H1 (cell line): ENCODE measurements around the gene THAP9. TPM values are rescaled to one million over a fixed set of nuclear protein-coding genes. Genes with fewer than 3 reads are reported as not detected.

Source experiments
- CTCF ChIA-PET: fragments of 300-600 bp; sonication (Branson Sonifier 250); formaldehyde crosslinking; loops from one replicate; lab custom pipeline; 2021; ENCODE audit not compliant: partially characterized antibody; lab: Charles Lee
- POLR2A ChIA-PET: fragments of 300-600 bp; sonication (Branson Sonifier 250); formaldehyde crosslinking; loops from one replicate; lab custom pipeline; 2021; ENCODE audit warnings: inconsistent platforms; ENCODE audit not compliant: partially characterized antibody; lab: Charles Lee
- DNase-seq, 2 experiments: peaks; one replicate each; pipeline versions ENCODE4 v3.0.0 to v3.0.0-alpha.2; 2010 to 2022; ENCODE audit warnings: low spot score in 2 of 2, low read depth in 1 of 2, mixed read lengths in 1 of 2
- FAIRE-seq: peaks from 2 replicates; lab custom pipeline; 2011; peaks lifted over from hg19 to GRCh38; lab: Jason Lieb, UNC
- H2AFZ ChIP-seq: 2 replicates; pipeline ENCODE4 v1.8.1; 2012; ENCODE audit warnings: low read length, inconsistent platforms
- H2AK5ac ChIP-seq: 2 replicates; pipeline ENCODE4 v1.6.1; 2013; ENCODE audit warnings: low read depth, low read length
- H2BK120ac ChIP-seq: replicated peaks from 2 replicates; pipeline ENCODE3; 2013; ENCODE audit warnings: low read depth, low read length, inconsistent platforms
- H2BK12ac ChIP-seq: 2 replicates; pipeline ENCODE4 v1.6.1; 2013; ENCODE audit warnings: low read depth, low read length
- H2BK15ac ChIP-seq: 2 replicates; pipeline ENCODE4 v1.6.1; 2013; ENCODE audit warnings: low read length
- H2BK20ac ChIP-seq: 2 replicates; pipeline ENCODE4 v1.6.1; 2013; ENCODE audit warnings: low read length
- H2BK5ac ChIP-seq: 2 replicates; pipeline ENCODE4 v1.6.1; 2013; ENCODE audit warnings: low read depth, low read length
- H3K14ac ChIP-seq: 2 replicates; pipeline ENCODE4 v1.6.1; 2013; ENCODE audit warnings: inconsistent platforms; ENCODE audit not compliant: insufficient read length
- H3K18ac ChIP-seq: 2 replicates; pipeline ENCODE4 v1.6.1; 2013; ENCODE audit warnings: low read length; ENCODE audit errors: extremely low read depth
- H3K23ac ChIP-seq: 2 replicates; pipeline ENCODE4 v1.6.1; 2013; ENCODE audit warnings: inconsistent platforms; ENCODE audit not compliant: insufficient read length
- H3K23me2 ChIP-seq: 2 replicates; pipeline ENCODE4 v1.6.1; 2013; ENCODE audit warnings: low read depth, low read length
- H3K27ac ChIP-seq: 2 replicates; pipeline ENCODE4 v1.6.1; 2011; ENCODE audit warnings: low read depth, low read length, inconsistent platforms
- H3K27me3 ChIP-seq, 4 experiments: replicated peaks in 1 of 4; 1 replicate in 1 of 4; 2 replicates in 3 of 4; pipeline versions ENCODE4 v1.6.1 to v1.8.1; 2011 to 2013; ENCODE audit warnings: low read length in 3 of 4, mild to moderate bottlenecking in 3 of 4, inconsistent platforms in 2 of 4, mixed read lengths in 2 of 4, moderate library complexity in 1 of 4; ENCODE audit not compliant: control insufficient read depth in 3 of 4, insufficient read depth in 3 of 4; ENCODE audit errors: extremely low read depth in 1 of 4
- H3K36me3 ChIP-seq, 4 experiments: 2 replicates each; pipeline versions ENCODE4 v1.6.1 to v1.8.1; 2011 to 2013; ENCODE audit warnings: mild to moderate bottlenecking in 4 of 4, low read length in 3 of 4, moderate library complexity in 2 of 4, control low read depth in 1 of 4, inconsistent platforms in 1 of 4; ENCODE audit not compliant: insufficient read depth in 4 of 4, control insufficient read depth in 2 of 4
- H3K4ac ChIP-seq: replicated peaks from 2 replicates; pipeline ENCODE3; 2013; ENCODE audit warnings: low read length, low read depth, mixed read lengths, inconsistent platforms; ENCODE audit not compliant: insufficient read length
- H3K4me1 ChIP-seq, 4 experiments: replicated peaks in 1 of 4; 1 replicate in 1 of 4; 2 replicates in 3 of 4; pipeline versions ENCODE4 v1.6.1 to v1.8.1; 2011 to 2013; ENCODE audit warnings: low read length in 3 of 4, inconsistent platforms in 2 of 4, mixed read lengths in 1 of 4; ENCODE audit not compliant: insufficient read depth in 4 of 4, control insufficient read depth in 3 of 4
- H3K4me2 ChIP-seq, 2 experiments: 2 replicates each; pipeline versions ENCODE4 v1.6.1 to v1.8.1; 2011 to 2013; ENCODE audit warnings: low read depth in 2 of 2, low read length in 2 of 2, control low read depth in 1 of 2, inconsistent platforms in 1 of 2, mild to moderate bottlenecking in 1 of 2; ENCODE audit not compliant: insufficient read depth in 1 of 2
- H3K4me3 ChIP-seq, 4 experiments: fragments of 200-600, 300-600 bp in 1 of 4; sonication (generic), shearing (Covaris generic), sonication (Bioruptor Twin) in 1 of 4; 2 replicates each; pipeline versions ENCODE4 v1.5.1 to v1.8.1; 2011 to 2016; ENCODE audit warnings: low read length in 4 of 4, low read depth in 3 of 4, control low read depth in 2 of 4, inconsistent platforms in 2 of 4, mild to moderate bottlenecking in 2 of 4, mixed read lengths in 1 of 4, moderate library complexity in 1 of 4; ENCODE audit not compliant: insufficient read depth in 2 of 4; ENCODE audit errors: extremely low read depth in 1 of 4
- H3K56ac ChIP-seq: replicated peaks from 2 replicates; pipeline ENCODE3; 2013; ENCODE audit warnings: low read depth, mild to moderate bottlenecking, mixed read lengths, low read length, inconsistent platforms; ENCODE audit not compliant: insufficient read length
- H3K79me1 ChIP-seq: 2 replicates; pipeline ENCODE4 v1.6.1; 2013; ENCODE audit warnings: low read depth, low read length, control low read depth
- H3K79me2 ChIP-seq, 2 experiments: 2 replicates each; pipeline versions ENCODE4 v1.6.1 to v1.8.1; 2012 to 2013; ENCODE audit warnings: low read length in 2 of 2, mild to moderate bottlenecking in 2 of 2, inconsistent platforms in 1 of 2; ENCODE audit not compliant: insufficient read depth in 2 of 2, control insufficient read depth in 1 of 2
- H3K9ac ChIP-seq, 4 experiments: replicated peaks in 1 of 4; 1 replicate in 1 of 4; 2 replicates in 3 of 4; pipeline versions ENCODE4 v1.6.1 to v1.8.1; 2011 to 2013; ENCODE audit warnings: low read depth in 3 of 4, low read length in 3 of 4, control low read depth in 2 of 4, mild to moderate bottlenecking in 2 of 4, moderate library complexity in 2 of 4, inconsistent platforms in 1 of 4; ENCODE audit errors: extremely low read depth in 1 of 4
- H3K9me3 ChIP-seq, 2 experiments: 2 replicates each; pipeline versions ENCODE4 v1.6.1 to v1.8.1; 2012 to 2013; ENCODE audit warnings: mild to moderate bottlenecking in 2 of 2, moderate library complexity in 2 of 2, control low read depth in 1 of 2, inconsistent platforms in 1 of 2, low read depth in 1 of 2, low read length in 1 of 2, mixed read lengths in 1 of 2; ENCODE audit not compliant: insufficient read depth in 2 of 2
- H4K20me1 ChIP-seq, 2 experiments: replicated peaks in 1 of 2; 2 replicates each; pipeline versions ENCODE3 to v1.8.1; 2011 to 2013; ENCODE audit warnings: inconsistent platforms in 2 of 2, low read length in 2 of 2, mild to moderate bottlenecking in 1 of 2; ENCODE audit not compliant: insufficient read depth in 2 of 2, control insufficient read depth in 1 of 2
- H4K5ac ChIP-seq: 2 replicates; pipeline ENCODE4 v1.6.1; 2013; ENCODE audit warnings: low read length, low read depth, mixed read lengths, inconsistent platforms; ENCODE audit not compliant: insufficient read length
- H4K8ac ChIP-seq: 2 replicates; pipeline ENCODE4 v1.8.0; 2013; ENCODE audit warnings: mild to moderate bottlenecking, moderate library complexity, low read length, inconsistent platforms; ENCODE audit not compliant: insufficient read depth; ENCODE audit errors: extremely low read depth
- H4K91ac ChIP-seq: replicated peaks from 2 replicates; pipeline ENCODE3; 2013; ENCODE audit warnings: low read length, mixed read lengths, inconsistent platforms; ENCODE audit not compliant: insufficient read length
- ASH2L ChIP-seq: fragments of 200-600, 300-600 bp; sonication (generic); IDR thresholded peaks from one replicate; pipeline ENCODE4 v1.7.1; 2017; ENCODE audit warnings: low read length
- EZH2 ChIP-seq: fragments of 200-600 bp; sonication (generic); IDR thresholded peaks from 2 replicates; pipeline ENCODE4 v1.7.1; 2012; ENCODE audit warnings: low read depth, mild to moderate bottlenecking, moderate library complexity, low read length, inconsistent platforms; ENCODE audit not compliant: severe bottlenecking
- JUN ChIP-seq: IDR thresholded peaks from 2 replicates; pipeline ENCODE4 v1.6.1; 2011; ENCODE audit warnings: low read depth, mild to moderate bottlenecking, improper control_type of control experiment, low read length
- KDM4A ChIP-seq: IDR thresholded peaks from one replicate; pipeline ENCODE4 v1.7.1; 2012; ENCODE audit warnings: low read depth, mild to moderate bottlenecking, moderate library complexity, low read length, inconsistent platforms; ENCODE audit not compliant: severe bottlenecking
- MAFK ChIP-seq: IDR thresholded peaks from 2 replicates; pipeline ENCODE4 v1.6.1; 2012; ENCODE audit warnings: low read depth, mild to moderate bottlenecking, improper control_type of control experiment, low read length
- POLR2AphosphoS5 ChIP-seq: IDR thresholded peaks from 2 replicates; pipeline ENCODE4 v1.6.1; 2011; ENCODE audit warnings: low read depth, low read length
- SAP30 ChIP-seq: fragments of 300-600 bp; sonication (generic); IDR thresholded peaks from 2 replicates; pipeline ENCODE4 v1.7.1; 2012; ENCODE audit warnings: low read length, moderate library complexity, mild to moderate bottlenecking, inconsistent platforms; ENCODE audit not compliant: insufficient read depth, insufficient replicate concordance
- SIRT6 ChIP-seq: IDR thresholded peaks from one replicate; pipeline ENCODE4 v1.7.1; 2012; ENCODE audit warnings: low read length, inconsistent platforms
- SP2 ChIP-seq: IDR thresholded peaks from 2 replicates; pipeline ENCODE4 v1.6.1; 2012; ENCODE audit warnings: mild to moderate bottlenecking, low read length, inconsistent platforms
- TAF1 ChIP-seq: IDR thresholded peaks from 2 replicates; pipeline ENCODE4 v1.6.1; 2011; ENCODE audit warnings: mild to moderate bottlenecking, low read depth, low read length
- TBP ChIP-seq: IDR thresholded peaks from 2 replicates; pipeline ENCODE4 v1.6.1; 2011; ENCODE audit warnings: low read depth, low read length, improper control_type of control experiment
- WGBS, 2 experiments: shearing (Covaris generic) in 1 of 2; methylation state at CpG; one replicate each; pipeline versions ENCODE4 v1.1.6 to v1.1.7; 2013 to 2015; ENCODE audit warnings: low lambda C conversion rate in 2 of 2, mixed read lengths in 2 of 2, inconsistent platforms in 1 of 2, low coverage in 1 of 2, missing lambda C conversion rate in 1 of 2; ENCODE audit not compliant: insufficient replicate concordance in 2 of 2, insufficient coverage in 1 of 2, insufficient read length in 1 of 2; ENCODE audit errors: extremely low coverage in 1 of 2, missing lambda C conversion rate in 1 of 2; 5-methylcytosine and 5-hydroxymethylcytosine counted together
- polyA plus RNA-seq, 7 experiments: library from polyadenylated mRNA; depleted of rRNA in 3 of 7; stranded (reverse) in 5 of 7; unstranded in 2 of 7; fragments of >200 nt in 5 of 7; fragments of 200-250 nt in 2 of 7; gene quantifications; 1 replicate in 5 of 7; 2 replicates in 1 of 7; 4 replicates in 1 of 7; pipeline versions ENCODE4 v1.2.1 to v1.2.3, GENCODE V29; 2011 to 2013; ENCODE audit warnings: missing spikeins in 2 of 7, mixed read lengths in 2 of 7
- total RNA-seq: library from RNA; stranded (reverse); fragmentation: NEBNext Ultra II Directional; extraction: Animal tissue kit (Norgen Biotek cat#: 25700); gene quantifications from 2 replicates; pipeline ENCODE4 v1.2.1, GENCODE V29; 2021

The THAP9 gene
- total and polyA plus RNA-seq, 2 of the 8 experiments (the other 6 are each of a cell fraction or from before 2014, with no cell fraction given): 6.1 to 13.2 TPM

GRCh38 chr4:82898322-82899243 is 2.0 kb upstream of the THAP9 start:
- Histone ChIP-seq H3K4me3 (peak overlapping the region; percentile 81 to 97 (median 89)), H4K20me1 (peaks cover 3 to 11% of the 10 kb centered on the region in 2 experiments), H3K23ac (no peak overlapping the region), H2AFZ (no peak overlapping the region), H2BK120ac (no peak overlapping the region), H3K27ac (no peak overlapping the region), H4K91ac (no peak overlapping the region), H3K4ac (no peak overlapping the region), H3K56ac (no peak overlapping the region), H3K4me1 (peaks cover 0 to 2% (median 0%) of the 10 kb centered on the region in 4 experiments; a peak in 1 of 7 replicates), H3K9me3 (no peaks in the 10 kb centered on the region), H3K79me2 (peaks cover 20 to 80% of the 10 kb centered on the region in 2 experiments), H2BK20ac (no peak overlapping the region), H3K9ac (peak overlapping the region; percentile 21 to 84 (median 60); a peak in 6 of 7 replicates), H3K36me3 (peaks cover 11 to 53% (median 26%) of the 10 kb centered on the region in 4 experiments; a peak in 7 of 8 replicates), H3K18ac (no peak overlapping the region), H2BK12ac (no peak overlapping the region), H2BK15ac (no peak overlapping the region), H2BK5ac (no peak overlapping the region), H3K27me3 (no peaks in the 10 kb centered on the region), H2AK5ac (no peak overlapping the region), H4K8ac (no peak overlapping the region), H3K14ac (no peak overlapping the region), H3K23me2 (peaks cover 10% of the 10 kb centered on the region), H4K5ac (no peak overlapping the region), H3K79me1 (no peaks in the 10 kb centered on the region), H3K4me2 (peak overlapping the region; percentile 75 to 84)
- 58% methylated on average over 7 of the region's 7 CpGs; no CpG with 5 or more reads in 1 of the 2 experiments for WGBS, 2 experiments
- ChIA-PET POLR2A (interaction anchor here (1.0 to 6.8 kb wide), 6 partner anchors 10 to 470 kb away, joined by 3 to 86 read pairs (median 5); partner anchors contain the start of gene SEC31A), CTCF (interaction anchor here (0.6 to 1.5 kb wide), 2 partner anchors 46 to 113 kb away, joined by 3 to 5 read pairs; no protein-coding TSS in a partner anchor)
- TF ChIP-seq SAP30 (no peak), SP2 (no peak), TAF1 (no peak), MAFK (no peak), ASH2L (no peak), JUN (no peak), POLR2AphosphoS5 (no peak), TBP (no peak), KDM4A (no peak), SIRT6 (no peak), EZH2 (no peak)
- DNase-seq: no peak
- no peak for FAIRE-seq
